HG02588 (cell line): ENCODE results near the gene SPOP.

Experiments
- ATAC-seq: cut with Tn5 transposase; IDR thresholded peaks from one replicate; pipeline ENCODE4 v1.9.1; 2021; ENCODE audit warnings: mild to moderate bottlenecking, moderate library complexity; ENCODE audit not compliant: unreplicated experiment

SPOP gene

DNA sequence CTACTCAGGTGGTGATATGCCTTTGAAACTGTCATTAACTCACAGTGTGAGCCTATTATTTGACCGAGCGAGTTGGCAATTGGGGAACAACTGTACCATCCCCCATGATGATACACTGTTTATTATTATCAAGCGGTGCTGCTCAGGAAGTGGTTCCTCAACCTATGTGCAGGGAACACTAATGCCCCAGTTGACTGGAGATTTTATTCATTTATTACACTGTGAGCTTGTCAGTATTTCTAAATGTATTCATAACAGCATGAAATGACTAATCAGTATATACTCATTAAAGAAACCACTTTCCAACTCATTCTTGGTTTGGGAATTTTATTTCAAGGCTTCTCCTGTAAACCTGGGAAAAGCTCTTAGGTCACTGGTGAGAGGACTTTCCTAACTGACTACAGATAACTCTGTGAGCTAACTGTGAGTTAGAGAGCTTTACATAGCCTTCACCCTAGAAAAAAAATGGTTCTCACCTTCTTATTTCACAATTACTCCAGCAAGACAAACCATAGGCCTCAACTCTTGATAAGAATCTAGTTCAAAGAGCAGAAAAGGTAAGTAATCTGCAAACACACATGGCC is 59.8 kb downstream of the SPOP start:
- ATAC-seq: no peak

DNA sequence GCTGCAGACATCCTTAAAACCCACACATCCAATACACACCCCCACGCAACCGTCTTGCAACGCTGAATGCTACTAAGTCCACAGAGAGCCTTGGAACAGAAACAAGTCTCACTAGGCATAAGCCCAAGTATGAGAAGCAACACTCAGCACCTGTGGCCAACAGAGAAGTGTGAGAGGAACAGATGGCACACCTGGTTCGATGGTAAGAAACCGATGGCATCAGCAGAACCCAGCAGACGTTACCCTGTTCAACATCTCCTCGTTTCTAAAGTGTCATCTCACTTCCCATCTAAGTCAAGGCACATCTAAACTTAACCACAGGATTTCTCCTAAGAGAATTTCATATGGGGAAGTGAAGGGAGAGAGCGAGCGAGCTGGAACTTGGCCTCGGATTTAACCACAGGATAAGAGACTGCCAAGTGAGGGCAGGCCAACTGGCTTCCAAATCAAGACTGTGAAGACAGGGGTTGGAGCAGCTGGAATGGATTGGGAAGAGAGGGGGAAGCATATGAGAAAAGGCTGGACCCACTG is 61.2 kb downstream of the SPOP start:
- ATAC-seq: no peak

DNA sequence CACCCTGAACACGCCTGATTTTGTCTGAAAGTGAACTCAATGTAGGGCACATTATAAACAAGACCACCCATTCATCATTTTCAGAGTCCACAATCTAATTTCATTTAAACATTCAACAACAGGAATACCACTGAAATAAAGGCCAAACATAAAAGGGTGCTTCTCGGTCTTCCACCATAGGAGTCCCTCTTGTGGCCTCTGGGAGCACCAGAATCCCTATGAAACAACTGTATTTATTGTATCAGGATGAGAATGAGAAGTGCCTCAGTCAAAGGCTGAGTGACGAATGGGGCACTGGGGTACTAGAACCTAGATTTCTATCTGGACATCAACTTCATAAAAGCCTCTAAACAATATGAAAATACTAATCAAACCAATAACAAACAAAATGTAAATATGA is 61.8 kb downstream of the SPOP start:
- ATAC-seq: no peak

DNA sequence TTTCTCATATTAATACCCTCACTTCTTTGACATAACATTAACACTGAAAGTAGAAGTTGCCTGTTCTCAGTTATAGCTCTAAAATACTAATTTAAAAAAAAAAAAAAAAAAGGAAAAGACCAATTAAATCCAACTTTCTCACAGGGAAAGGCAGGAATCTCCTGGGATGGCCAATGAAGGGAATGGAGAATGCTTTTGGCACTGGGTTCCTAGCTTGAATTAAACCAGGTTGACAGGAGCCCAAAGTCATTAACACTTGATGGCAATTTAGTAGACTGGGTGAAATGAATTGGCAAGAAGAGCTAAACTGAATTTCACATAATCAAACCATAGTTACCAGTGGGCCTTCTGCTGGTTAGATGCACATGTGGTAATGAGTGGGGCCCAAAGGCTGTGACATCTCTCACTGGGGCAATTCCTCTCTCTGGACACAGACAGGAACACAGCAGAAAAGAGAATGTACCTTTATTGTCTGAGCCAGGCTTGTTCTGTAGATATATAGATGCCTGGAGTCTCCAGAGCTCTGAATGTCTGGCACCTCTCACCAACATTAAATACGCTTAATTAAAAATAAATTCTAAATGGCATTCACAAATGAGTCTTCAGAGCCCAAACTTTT is 64.6 kb downstream of the SPOP start:
- no peak for ATAC-seq

DNA sequence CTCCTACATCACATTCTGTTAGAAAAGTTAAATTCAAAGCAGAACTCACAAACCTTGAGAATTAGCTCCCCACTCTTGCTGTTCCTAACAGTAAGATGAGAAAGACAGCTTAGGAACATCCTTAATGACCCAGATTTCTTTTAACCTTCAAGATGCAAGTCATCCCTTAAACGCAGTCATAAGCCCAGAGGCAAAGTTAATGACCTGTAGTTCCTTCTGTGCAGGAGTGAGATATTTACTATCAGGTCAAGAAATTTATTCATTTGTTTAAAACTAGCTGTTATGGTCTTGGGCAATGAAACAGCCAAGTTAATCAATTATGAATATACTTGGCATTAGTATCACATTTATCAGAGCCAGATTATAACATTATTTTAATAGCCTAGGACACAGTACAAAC is 65.2 kb downstream of the SPOP start:
- no peak for ATAC-seq

DNA sequence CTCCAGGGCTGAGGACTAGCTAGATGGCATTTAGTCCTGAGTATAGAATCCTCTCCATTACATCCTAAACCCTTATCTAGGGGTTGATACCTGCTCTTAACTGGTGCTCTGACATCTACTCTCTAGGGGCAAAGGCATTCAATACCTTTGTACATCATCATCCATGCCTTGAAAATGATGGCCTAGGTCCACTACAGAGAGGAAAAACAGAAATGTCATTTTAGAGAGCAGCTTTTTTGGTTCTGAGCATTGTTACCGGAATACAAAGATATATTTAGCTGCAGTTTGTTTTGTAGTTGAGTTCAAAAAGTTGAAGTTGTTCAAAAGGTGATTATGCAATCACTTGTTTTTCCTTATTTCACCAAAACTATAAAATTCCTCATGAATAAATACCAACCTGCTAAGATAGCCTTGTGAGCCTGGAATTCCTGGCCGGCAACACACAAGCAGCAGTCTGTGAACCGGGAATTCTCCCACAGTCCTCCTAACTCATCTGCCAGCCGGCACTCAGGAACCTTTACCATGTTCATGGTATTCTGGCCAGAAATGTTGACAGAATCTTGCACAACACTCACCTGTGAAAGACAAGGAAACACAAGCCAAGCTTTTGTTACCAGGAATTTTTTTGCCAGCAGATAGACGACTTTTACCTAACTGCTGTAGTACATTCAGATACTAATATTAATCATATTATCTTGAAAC is 66.9 kb downstream of the SPOP start:
- ATAC-seq: no peak

DNA sequence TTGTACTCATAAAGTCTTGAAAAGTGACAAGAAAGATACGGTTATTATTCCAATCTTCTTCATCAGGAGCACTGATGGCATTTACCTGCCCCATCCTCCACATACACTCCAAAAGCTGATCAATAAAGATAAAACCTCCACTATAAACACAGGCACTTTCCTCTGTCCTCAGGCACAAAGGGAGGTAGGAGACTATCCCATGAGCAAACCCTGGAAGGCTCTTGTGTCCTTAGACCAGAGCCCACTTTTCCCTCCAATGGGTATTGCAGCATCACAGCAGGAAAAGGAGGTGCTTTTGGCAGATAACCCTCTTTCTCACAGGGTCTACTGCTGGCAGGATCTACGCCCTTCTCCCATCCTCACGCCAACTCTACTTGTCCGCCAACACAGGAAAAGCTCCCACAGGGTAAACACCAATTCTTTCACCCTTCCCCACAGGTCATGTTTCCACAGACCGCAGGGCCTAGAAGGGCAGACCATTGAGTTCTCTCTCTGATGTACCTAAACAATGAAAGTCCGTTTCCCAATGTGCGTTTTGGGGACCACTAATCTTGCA is 73.5 kb downstream of the SPOP start:
- no peak for ATAC-seq

DNA sequence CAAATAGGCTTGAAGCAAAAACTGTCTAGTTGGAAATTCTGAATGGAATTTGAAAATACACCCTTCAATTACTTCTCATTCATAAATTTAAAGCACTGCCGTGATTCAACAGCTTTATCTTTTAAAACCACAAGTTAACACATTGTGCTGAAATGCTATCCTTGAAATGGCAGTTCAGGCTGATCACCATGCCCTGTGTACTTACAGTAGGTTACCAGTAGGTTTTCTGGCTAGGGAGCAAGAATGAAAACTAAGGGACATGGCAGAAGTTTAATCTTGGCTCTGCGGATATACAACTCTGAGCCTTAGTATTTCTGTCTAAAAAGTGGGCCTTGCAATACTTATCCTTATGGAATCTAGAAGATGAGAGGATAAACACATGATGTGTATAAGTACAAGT is 74.2 kb downstream of the SPOP start:
- no peak for ATAC-seq

DNA sequence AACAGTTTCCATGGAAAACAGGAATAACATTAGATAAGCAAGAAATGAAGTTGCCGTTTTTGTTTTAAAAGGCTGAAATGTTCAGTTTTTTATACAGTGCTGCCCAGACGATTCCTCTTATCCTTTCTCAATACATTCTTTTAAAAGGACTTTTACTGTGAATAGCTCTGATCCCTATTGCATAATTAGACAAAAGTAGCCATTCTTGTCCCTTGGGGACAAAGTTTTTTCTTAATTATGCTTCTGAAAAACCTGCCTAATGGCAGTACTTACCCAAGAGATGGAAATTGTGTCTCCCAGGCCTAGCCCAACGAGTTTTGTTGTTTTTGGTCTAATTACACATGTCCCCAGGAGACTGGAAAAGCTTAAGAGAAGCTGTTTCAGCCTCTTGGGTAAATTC is 74.7 kb downstream of the SPOP start:
- ATAC-seq: no peak

DNA sequence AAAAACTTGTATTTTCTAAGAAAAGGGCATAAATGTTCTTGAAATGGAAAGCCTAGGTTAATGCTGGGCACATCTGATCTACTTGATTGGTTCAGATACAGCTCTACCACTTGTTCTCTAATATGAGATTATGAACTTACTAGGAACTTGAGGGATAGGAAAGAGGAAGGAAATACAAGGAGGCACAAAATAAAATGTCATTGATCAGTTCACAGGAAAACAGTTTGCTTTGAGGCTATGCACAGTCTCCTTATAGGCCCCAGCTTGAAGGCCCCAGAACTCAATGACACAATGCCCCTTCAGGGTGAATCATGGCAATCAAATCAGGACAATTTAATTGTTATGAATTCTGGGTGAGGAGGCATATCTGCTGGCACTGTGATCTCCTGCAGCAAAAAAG is 75.1 kb downstream of the SPOP start:
- ATAC-seq: no peak

DNA sequence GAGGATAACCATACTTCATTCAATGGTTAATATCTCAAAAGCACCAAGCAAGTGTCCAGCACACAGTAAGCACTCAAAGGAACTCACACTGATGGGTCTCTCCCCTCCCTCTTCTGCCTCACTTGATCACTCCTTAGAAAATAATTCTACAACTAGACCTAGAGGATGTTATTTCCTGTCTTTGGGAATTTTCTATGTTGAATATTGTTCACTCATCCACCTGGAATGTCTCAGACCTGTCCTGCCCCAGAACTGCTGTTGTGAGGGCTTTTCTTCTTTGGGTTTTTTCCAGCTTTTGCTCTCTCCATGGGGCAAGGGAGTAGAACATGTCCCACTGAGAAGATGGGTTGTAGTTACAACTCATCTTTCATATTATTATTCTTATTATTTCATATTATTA is 76.9 kb downstream of the SPOP start:
- ATAC-seq: no peak

DNA sequence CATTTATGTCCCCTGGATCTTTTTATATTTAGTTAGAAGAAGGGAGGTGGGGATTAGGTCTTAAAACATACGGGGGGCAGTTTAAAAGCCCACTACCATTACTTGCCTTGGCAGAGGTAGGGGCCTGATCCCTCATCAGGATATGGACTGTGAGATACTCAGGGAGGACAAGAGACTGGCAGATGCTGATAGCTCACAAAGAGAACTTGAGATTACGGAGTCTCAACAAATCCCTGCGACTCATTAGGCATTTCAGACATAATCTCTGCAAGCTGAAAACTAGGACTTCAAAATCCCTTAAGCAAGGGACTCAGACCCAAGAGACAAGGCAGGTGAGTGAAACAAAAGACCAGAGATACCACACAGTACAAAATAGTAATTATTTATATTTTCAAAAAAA is 79.0 kb downstream of the SPOP start:
- ATAC-seq: no peak

DNA sequence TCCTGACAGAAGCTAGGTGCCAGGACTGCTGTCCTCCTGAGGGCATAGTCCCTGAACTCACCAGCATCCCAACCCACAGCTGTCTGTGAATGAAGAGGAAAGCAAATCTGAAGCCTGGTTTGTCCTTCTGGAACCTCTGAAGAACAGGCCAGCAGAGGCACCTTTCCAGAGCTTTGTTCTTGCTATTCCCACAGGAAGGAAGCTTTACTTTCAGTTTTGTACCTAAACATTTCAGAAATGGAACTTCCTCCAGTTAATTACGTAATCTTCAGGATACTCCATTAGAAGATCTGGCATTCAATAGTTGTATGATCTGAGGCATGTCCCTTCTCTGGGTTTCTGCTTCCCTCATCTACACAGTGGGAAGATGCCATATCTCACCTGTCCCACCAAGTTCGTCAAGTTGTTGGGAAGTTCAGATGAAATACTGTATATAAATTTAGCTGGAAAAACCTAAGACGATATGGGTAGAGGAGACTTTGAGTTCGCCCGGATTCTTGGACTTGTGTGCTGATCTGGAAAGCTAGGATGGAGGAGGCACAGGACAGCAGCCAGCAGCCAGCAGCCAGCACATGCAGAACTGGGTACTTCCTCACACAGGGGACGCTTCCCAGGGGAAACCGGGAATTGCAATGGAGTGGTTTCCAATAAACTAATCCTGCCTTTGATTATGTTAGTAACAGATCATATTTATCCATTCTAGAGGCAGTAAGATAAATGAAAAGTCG is 79.8 kb downstream of the SPOP start:
- no peak for ATAC-seq

DNA sequence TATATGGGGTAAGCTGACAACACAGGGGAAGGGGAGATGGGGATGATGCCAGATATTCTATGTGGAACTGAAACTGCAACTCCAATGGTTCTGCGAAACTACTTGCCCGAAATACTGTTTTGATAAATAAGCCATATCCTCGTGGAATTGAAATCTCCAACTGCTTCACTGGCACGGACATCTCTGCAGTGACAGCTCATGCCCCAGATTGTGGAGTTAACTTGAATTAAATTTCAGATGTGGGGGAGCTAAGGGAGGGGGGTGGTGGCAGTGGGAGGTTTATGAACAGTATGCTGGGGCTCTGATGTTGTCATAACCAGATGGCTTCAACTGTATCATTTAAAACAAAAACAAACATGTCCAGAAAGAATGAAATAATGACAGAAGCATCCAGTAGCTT is 80.5 kb downstream of the SPOP start:
- no peak for ATAC-seq

DNA sequence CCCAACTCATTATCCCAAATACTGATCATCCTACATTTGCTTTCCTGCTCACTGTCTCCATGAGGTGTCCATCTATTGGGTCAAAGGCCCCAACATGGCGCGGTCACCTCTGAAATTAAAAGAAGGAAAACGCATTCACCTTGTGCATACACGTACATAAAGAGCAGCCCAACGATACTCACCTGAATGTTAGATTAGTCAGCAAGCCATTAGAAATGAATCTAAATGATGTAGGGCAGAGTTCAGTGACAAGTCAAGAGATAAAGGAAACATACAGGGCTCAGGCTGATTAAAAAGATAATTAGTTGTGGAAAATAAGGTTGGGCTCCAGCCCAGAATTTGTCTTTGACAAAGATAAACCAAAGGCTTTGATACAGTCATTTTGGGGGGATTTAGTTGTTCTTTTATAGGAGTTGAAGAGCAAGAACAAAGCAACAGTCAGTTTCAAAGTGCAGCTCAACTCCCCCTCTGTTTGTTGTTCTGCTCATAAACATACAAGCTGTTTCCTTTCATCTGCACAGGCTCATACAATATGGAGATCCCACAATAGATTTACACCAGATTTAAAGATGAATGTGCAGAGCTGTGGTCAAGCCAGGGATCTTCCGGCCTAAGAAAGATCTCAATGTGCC is 81.2 kb downstream of the SPOP start:
- ATAC-seq: no peak

DNA sequence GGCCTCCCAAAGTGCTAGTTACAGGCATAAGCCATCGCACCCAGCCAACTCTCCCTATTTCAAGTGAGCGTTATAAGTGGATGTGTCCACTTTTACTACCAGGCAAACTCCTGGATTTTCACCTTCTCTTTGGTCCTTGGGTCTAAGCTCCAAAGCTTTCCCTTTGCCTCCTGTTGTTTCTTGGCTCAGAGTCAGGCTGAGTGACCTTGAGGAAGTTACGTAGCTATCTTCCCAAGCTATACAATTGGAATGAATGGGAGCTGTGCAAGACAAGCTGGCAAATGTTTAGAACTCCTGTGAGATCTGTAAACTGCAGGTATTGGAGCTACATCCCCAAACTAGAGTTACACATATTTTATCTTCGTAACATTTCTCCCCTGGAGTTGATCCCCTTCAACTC is 81.9 kb downstream of the SPOP start:
- ATAC-seq: no peak

DNA sequence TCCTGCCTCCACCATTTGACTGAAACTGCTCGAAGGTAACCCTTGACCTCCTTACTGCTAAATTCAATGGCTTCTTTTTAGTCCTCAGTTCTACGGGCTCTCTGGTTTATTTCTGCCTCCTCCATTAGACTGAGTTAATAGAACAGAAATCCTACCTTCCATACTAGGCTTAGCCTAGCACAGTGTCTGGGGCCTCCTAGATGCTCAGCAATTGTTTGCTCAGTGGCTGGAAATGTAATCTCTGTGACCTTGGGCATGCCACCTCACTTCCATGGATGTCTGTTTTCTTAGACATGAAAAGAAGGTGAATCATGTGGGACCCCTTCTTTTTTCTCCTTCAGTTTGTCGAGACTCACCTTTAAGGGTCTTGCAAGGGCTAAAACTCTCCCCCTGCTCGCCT is 82.6 kb downstream of the SPOP start:
- ATAC-seq: no peak

DNA sequence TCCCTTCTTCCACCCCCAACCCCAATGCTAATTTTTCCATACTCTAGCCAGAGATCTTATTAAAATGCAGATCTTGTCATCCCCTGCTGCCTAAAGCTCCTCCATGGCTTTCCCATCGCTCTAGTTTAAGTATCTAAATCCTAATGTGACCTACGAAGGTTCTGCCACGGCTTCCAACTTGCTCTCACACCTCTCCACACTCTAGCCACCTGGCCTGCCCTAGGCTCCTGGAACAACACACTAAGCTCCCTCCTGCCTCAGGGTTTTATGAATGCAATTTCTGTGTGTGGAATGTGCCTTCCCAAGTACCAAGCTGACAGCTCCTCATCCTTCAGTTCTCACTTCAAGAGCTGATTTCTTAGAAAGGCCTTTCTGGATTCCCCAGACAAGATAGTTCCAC is 85.6 kb downstream of the SPOP start:
- no peak for ATAC-seq

DNA sequence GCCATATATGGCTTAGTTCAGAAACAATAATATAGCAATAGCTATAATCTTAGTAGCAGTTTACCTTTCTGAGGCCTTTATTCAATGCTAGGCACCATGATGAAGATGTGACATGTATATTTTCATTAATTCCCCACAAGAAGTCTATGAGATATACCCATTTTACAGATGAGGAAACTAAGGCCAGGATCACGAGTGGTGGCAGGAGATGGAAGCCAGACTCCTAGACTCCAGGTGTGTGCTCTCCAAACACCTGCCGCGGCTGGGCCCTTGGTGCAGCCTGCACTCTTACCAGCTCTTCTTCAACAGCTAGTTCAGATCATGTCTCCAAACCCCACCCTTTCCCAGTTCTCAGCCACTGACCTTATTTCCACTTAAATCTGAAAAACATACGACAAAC is 87.0 kb downstream of the SPOP start:
- no peak for ATAC-seq

DNA sequence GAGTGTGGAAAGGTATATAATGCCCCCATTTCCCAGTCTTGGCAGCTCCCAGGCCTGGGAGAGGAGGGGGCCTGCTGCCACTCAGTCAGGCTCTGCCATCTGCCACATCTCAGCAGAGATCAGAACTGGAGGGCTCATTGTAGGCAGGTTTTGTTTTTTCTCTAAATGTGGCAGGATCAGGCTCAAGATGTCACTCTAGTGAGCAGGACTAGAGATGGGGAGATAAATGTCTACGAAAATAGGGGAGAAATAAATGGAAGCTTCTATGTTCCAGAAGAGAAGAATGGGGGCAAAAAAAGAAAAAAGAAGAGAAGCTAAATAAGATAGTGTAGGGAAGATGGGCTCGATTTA is 88.3 kb downstream of the SPOP start:
- ATAC-seq: no peak
